Measurements from ENCODE around the gene FRYL.

DNA sequence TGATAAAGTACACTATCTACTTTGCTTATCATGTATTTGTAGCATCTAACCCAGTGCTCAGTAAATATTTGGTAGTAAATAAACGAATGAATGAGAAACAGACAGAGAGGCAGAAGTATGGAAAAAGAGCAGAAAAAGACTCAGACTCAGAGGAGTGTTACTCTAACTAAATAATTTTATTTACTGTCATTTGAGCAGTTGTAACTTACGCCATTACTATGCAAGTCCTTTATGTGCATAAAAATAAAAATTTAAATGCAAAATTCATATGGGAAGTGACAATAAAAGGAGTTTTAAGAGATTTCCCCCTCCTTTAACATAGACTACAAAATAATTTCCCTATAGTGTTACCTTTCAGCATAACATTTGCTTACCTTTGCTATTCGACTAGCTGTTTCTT is 240.5 kb downstream of the FRYL start:
- TF ChIP-seq CTCF (conservative IDR thresholded peaks at IDR 0.05 in 1 of 2, IDR thresholded peaks at IDR 0.05 in 1 of 2; ENCODE audit: low read depth in 1 of 2, low read length in 2 of 2) (no peak), EZH2 (IDR thresholded peaks at IDR 0.05; ENCODE audit: low read length, missing control alignments) (no peak)

Data from fibroblast of lung (primary cell).